GM18951 (cell line): ENCODE data around the gene CNOT6.
"Not testable (repeated sequence)": the region's sequence is repeated elsewhere in the genome, so short reads cannot be mapped to it uniquely, and the experiment has no call there.

Experiments
- POLR2A ChIP-seq: IDR thresholded peaks from 4 replicates; pipeline ENCODE4 v1.6.1; 2011; ENCODE audit warnings: mild to moderate bottlenecking; ENCODE audit not compliant: insufficient read length, insufficient read depth; ENCODE audit errors: extremely low read depth
- in situ Hi-C: fragments of 300-500 bp; cut with MboI; formaldehyde crosslinking; loops from one replicate; pipeline ENCODE4 v1.12.0; 2022; ENCODE audit warnings: low sequenced_read_pairs, mixed read lengths, inconsistent platforms; ENCODE audit not compliant: unreplicated experiment

The CNOT6 gene

GRCh38 chr5:180494060-180494509, at the start of gene CNOT6:
CNOT6 (plus strand) TSS chr5:180494379; CDS start chr5:180529277, 34,898 bp downstream.
- in situ Hi-C loops: no loop called here
- peak; percentile 76 for TF ChIP-seq POLR2A

GRCh38 chr5:180454752-180455151, 39.4 kb upstream of the CNOT6 start:
- no peak for TF ChIP-seq POLR2A
- in situ Hi-C loops: no loop called here

DNA sequence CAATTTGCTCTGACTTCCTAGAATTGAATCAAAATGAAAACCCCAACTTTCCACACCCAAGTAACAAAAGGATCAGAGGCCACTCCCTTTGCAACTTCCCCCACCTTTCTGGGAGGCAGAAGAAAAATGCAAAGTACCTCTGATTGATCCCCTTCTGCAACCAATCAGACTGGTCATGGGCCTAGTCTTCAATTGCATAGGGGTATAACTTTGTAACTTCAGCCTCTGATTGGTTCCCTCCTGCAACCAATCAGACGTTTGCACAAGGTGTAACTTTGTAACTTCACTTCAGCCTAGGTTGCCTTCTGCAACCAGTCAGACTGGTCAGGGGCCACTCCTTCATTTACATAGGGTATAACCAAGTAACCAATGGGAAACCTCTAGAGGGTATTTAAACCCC, 38.3 kb upstream of the CNOT6 start:
- in situ Hi-C loops: no loop called here
- no peak for TF ChIP-seq POLR2A

DNA sequence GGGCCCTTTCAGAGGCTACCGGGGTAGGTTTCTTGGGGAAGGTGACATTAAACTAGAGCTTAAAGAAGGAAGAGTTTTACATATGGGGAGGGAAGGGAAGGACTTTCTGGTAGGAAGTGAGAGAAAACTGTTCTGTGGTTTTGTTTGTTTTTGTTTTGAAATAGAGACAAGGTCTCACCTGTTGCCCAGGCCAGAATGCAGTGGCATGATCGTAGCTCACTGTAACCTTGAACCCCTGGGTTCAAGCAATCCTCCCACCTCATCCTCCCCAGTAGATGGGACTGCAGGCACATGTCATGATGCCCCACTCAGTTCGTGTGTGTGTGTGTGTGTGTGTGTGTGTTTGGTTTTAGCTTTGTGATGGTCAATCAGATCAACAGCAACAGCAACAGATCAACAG, 37.4 kb upstream of the CNOT6 start:
- in situ Hi-C loops: no loop called here
- no peak for TF ChIP-seq POLR2A

DNA sequence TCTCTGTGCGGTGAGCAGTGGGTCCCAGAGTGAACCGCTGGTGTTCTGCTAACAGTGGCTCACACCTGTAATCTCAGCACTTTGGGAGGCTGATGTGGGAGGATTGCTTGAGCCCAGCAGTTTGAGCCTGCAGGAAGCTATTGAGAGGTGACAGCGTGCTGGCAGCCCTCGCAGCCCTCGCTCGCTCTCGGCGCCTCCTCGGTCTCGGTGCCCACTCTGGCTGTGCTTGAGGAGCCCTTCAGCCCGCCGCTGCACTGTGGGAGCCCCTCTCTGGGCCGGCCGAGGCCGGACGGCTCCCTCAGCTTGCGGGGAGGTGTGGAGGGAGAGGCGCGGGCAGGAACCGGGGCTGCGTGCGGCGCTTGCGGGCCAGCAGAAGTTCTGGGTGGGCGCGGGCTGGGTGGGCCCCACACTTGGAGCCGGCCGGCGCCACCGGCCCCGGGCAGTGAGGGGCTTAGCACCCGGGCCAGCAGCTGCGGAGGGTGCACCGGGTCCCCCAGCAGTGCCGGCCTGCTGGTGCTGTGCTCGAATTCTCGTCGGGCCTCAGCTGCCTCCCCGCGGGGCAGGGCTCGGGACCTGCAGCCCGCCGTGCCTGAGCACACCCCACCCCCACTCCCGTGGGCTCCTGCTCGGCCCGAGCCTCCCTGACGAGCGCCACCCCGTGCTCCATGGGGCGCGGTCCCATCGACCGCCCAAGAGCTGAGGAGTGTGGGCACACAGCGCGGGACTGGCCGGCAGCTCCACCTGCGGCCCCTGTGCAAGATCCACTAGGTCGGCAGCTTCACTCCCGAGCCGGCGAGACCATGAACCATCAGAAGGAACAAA, 35.1 kb upstream of the CNOT6 start:
- in situ Hi-C loops: not testable (repeated sequence)

- in situ Hi-C loops: not testable (repeated sequence)
These were observed 34.5 kb upstream of the CNOT6 start for GRCh38 chr5:180459674-180460142.

- in situ Hi-C loops: no loop called here
- no peak for TF ChIP-seq POLR2A
These were observed 33.3 kb upstream of the CNOT6 start for GRCh38 chr5:180460834-180461233.

DNA sequence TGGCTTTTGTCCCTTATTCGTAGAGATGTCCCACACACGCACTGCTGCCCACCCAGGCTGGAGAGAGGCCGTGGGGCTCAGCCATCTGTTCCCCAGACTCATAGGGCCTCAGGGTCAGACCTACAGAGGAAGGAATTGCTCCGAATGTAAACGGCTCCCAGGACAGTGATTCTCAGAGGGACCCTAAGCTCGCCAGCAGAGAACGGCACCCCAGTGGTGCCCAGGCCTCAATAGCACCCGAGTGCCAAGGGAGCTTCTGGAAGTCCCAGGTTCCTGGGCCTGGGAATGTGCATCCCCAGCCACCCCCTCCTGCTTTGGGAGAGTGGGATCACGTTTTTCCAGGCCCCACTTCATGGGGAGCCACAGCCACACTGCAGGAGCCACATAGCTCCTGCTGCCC, 32.9 kb upstream of the CNOT6 start:
- no peak for TF ChIP-seq POLR2A
- in situ Hi-C loops: no loop called here

DNA sequence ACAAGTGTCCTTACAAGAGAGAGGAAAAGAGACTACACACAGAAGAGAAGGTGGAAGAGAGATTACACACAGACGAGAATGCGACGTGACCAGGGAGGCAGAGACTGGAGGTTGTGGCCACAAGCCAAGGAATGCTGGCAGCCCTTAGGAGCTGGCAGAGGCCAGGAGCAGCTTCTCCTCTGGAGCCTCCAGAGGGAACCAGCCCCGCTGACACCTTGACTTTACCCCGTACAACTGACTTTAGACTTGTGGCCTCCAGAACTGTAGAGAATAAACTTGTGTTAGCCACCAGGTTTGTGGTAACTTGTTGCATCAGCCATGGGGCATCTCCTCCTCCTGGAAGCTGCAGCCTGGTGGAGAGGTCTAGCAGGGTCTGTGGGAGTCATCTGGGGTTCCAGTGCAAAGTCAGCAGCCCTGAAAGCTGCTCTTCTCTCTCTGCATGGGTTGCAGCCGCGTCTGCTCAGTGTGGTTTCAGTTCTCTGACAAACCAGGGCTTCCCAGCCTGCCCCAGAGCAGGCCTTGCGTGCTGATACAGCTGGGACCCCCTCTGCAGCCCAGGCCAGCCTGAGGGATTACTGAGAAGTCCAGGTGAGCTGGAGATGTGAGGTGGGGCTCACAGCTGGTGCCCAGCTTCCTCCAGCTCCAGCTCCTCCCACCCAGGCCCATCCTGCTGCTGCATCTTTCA, 30.8 kb upstream of the CNOT6 start:
- TF ChIP-seq POLR2A: no peak
- in situ Hi-C loops: no loop called here

DNA sequence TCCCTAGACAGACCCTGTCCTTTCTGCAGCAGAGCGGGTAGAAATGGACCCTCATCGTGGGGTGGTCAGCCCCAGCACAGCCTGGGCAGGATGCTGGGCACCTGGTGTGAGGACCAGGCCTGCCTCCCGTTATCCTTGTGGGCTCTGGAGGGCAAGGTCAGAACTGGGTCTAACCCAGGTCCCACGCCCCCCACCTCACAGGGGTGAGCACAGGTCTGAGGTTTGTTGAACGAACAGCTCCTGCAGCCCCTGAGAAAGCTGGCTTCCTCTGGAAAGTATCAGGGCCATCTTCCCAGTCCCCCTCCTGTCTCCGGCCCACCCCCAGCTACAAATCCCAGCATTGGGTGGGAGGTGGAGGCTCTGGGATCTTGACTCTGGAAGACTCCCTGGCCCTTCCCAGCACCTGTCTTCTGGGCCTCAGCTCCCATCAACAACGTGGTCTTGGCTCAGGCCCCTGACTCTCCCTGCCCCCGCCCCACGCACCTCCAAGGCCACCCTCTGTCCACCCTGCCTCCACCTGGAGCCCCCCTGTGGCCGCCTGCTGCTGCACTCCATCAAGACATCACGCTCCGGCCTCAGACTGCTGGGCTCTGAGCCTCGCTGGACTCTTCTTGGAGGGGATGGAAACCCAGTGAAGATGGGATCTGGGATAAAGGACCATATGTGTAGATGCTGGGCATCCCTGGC, 30.1 kb upstream of the CNOT6 start:
- TF ChIP-seq POLR2A: no peak
- in situ Hi-C loops: no loop called here

DNA sequence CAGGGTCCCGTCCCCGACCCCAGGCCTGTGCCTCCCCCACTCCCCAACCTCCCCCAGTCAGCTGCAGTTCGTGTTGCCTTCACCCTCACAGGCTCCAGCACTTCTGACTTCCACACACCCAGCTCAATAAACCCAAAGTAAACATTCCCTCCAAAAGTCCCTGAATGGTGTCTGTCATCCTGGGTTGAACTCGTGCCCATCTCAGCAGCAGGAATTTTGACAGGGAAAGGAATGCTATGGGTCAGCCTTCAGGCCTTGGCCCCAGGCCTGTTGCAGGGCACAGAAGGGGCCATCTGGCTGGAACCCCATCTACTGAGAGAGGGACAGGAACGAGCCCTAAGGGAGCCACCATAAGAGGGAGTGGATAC, 29.6 kb upstream of the CNOT6 start:
- no peak for TF ChIP-seq POLR2A
- in situ Hi-C loops: no loop called here

DNA sequence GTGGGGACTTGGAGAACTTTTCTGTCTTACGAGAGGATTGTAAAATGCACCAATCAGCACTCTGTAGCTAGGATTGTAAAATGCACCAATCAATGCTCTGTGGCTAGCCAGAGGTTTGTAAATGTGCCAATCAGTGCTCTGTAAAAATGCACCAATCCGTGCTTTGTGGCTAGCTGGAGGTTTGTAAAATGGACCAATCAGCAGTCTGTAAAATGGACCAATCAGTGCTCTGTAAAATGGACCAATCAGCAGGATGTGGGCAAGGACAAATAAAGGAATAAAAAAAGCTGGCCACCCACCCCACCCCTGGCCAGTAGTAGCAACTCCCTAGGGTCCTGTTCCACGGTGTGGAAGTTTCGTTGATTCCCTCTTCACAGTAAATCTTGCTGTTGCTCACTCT, 29.1 kb upstream of the CNOT6 start:
- in situ Hi-C loops: not testable (repeated sequence)

GRCh38 chr5:180466316-180466715, 27.9 kb upstream of the CNOT6 start:
- no peak for TF ChIP-seq POLR2A
- in situ Hi-C loops: no loop called here

GRCh38 chr5:180467028-180467975, 26.9 kb upstream of the CNOT6 start:
- in situ Hi-C loops: no loop called here
- TF ChIP-seq POLR2A: no peak
